ENCODE data around the gene MCFD2.
A peak's percentile ranks its signal among the peaks of the same experiment; 100 is the strongest.

The MCFD2 gene

GRCh38 chr2:46873604-46874068 lies 42.0 kb downstream of the MCFD2 start:
- peak; percentile 92 for DNase-seq (ENCODE audit: low read depth)

GRCh38 chr2:46872902-46873603 lies 42.6 kb downstream of the MCFD2 start:
- DNase-seq (ENCODE audit: low read depth), result no peak

GRCh38 chr2:46871976-46872381 lies 43.6 kb downstream of the MCFD2 start:
- DNase-seq (ENCODE audit: low read depth), result peak; percentile 94

GRCh38 chr2:46870051-46870839 lies 45.4 kb downstream of the MCFD2 start:
- no peak for DNase-seq (ENCODE audit: low read depth)

- DNase-seq (ENCODE audit: low read depth), result no peak
These were observed 46.0 kb downstream of the MCFD2 start for GRCh38 chr2:46869621-46870020.

- DNase-seq (ENCODE audit: low read depth), result no peak
These were observed 48.8 kb downstream of the MCFD2 start for GRCh38 chr2:46866770-46867246.

GRCh38 chr2:46865181-46865970 lies 50.2 kb downstream of the MCFD2 start:
- DNase-seq (ENCODE audit: low read depth), result no peak

- no peak for DNase-seq (ENCODE audit: low read depth)
These were observed 51.7 kb downstream of the MCFD2 start for GRCh38 chr2:46863882-46864281.

GRCh38 chr2:46862514-46862913 lies 53.1 kb downstream of the MCFD2 start:
- no peak for DNase-seq (ENCODE audit: low read depth)

GRCh38 chr2:46861916-46862315 lies 53.7 kb downstream of the MCFD2 start:
- no peak for DNase-seq (ENCODE audit: low read depth)

GRCh38 chr2:46859482-46859881 lies 56.1 kb downstream of the MCFD2 start:
- no peak for DNase-seq (ENCODE audit: low read depth)

GRCh38 chr2:46858702-46859090 lies 56.9 kb downstream of the MCFD2 start:
- peak; percentile 100 for DNase-seq (ENCODE audit: low read depth)

- peak; percentile 97 for DNase-seq (ENCODE audit: low read depth)
These were observed 57.5 kb downstream of the MCFD2 start for GRCh38 chr2:46857871-46858701.

- DNase-seq (ENCODE audit: low read depth), result no peak
These were observed 59.3 kb downstream of the MCFD2 start for GRCh38 chr2:46856336-46856735.

GRCh38 chr2:46855805-46856204 lies 59.8 kb downstream of the MCFD2 start:
- DNase-seq (ENCODE audit: low read depth), result no peak

GRCh38 chr2:46854260-46854659 lies 61.3 kb downstream of the MCFD2 start:
- DNase-seq (ENCODE audit: low read depth), result no peak

- DNase-seq (ENCODE audit: low read depth), result no peak
These were observed 63.0 kb downstream of the MCFD2 start for GRCh38 chr2:46852598-46852997.

- DNase-seq (ENCODE audit: low read depth), result no peak
These were observed 63.5 kb downstream of the MCFD2 start for GRCh38 chr2:46852124-46852523.
